GM19452 (cell line): ENCODE measurements around the gene PAPPA.

Source experiments
- ATAC-seq: cut with Tn5 transposase; IDR thresholded peaks from one replicate; pipeline ENCODE4 v1.9.1; 2021; ENCODE audit not compliant: unreplicated experiment

The PAPPA gene

DNA sequence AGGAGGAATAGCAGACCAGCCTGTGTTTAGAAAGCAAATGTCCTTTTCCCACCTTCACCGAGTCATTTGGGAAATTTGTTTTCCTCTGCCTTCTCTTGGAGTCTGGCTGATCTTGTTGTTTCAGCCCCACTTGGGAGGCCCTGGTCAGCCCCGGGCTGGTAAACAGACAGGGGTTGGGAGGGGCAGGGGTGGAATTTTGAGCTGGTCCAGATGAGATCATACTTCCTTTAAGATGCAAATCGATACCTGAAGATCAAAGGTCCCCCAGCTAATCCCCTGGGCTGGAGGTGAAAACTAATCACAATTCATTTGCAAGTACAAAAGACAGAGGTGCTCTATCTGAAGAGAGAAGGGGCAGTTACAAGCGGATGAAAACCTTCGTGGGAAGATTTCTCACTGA lies 118.4 kb downstream of the PAPPA start:
- ATAC-seq, result no peak

DNA sequence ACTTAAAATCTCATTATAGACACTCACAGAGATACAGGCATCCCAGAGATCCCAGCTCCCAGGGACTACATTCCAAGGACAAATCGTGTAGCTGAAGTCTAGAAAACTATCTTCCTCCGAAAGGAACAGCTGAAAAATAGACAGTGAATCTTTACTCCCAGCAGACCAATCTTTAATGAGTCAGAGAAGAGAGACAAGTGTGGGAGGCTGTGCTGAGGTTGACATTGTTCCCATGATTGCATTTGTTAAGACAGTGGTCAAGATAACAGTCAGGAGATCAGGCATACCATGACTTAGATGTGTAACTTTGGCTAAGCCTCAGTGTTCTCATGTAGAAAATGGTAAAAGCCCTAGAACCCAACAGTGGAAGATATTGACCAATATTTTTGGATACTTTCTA lies 120.7 kb downstream of the PAPPA start:
- ATAC-seq, result no peak

DNA sequence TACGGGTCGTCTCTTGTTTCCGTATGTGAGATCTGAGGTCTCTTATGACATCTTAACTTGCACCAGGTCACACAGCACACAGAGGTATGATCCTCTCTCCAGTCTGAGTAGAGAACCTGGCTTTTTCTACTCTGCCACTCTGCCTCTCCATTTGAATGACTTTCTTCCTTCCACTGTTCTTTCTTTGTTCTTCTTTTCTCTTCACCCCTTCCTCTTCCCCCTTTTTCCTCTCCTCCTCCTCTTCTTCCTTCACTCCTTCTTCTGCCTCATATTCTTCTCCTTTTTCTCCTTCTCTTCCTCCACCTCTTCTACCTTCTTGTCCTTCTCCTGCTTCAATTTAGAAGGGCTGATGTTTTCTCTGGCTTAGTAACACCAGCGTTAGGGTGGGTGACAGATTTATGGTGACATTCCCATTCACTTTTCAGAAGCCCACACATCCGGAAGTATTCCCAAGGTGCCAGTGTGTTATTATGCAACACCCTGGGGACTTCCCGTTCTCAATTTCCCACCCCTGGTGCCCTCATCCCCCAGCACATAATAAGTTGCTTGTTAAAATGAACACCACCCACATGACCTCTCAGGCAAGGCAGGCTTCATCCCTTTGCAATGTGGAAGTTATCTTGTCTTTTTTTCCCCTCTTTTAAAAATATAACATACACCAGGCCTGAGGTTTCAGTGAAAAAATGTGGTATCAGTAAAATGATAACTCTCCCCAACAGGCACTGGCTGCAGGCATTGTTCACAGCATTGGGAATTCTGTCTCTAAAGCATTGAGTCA lies 122.0 kb downstream of the PAPPA start:
- ATAC-seq, result no peak

GRCh38 chr9:116276196-116276493 lies 122.6 kb downstream of the PAPPA start:
- no peak for ATAC-seq

- ATAC-seq, result no peak
Measured at GRCh38 chr9:116276651-116277121, 123.1 kb downstream of the PAPPA start.

GRCh38 chr9:116278326-116278725 lies 124.7 kb downstream of the PAPPA start:
- ATAC-seq, result no peak

DNA sequence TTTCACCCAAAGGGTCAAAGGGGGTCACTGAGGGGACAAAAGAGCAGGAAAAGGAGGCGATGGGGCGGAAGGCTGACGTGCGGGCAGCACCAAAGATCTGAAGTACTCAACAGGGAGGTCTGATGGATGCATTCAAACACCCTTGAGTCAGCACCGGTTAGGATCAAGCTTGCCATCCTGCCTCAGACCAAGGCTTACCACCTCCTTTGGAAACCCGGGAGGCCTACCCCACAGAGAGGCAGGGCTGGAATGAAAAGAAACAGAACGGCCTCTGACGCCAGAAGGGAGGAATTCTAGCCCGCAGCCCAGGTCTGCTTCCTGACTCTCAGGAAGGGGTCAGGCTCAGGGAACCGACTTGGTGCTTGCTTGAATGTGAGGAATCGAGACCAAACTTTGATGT lies 125.6 kb downstream of the PAPPA start:
- ATAC-seq, result no peak

- no peak for ATAC-seq
Measured at GRCh38 chr9:116280529-116280928, 126.9 kb downstream of the PAPPA start.

- no peak for ATAC-seq
Measured at GRCh38 chr9:116282597-116282996, 129.0 kb downstream of the PAPPA start.

DNA sequence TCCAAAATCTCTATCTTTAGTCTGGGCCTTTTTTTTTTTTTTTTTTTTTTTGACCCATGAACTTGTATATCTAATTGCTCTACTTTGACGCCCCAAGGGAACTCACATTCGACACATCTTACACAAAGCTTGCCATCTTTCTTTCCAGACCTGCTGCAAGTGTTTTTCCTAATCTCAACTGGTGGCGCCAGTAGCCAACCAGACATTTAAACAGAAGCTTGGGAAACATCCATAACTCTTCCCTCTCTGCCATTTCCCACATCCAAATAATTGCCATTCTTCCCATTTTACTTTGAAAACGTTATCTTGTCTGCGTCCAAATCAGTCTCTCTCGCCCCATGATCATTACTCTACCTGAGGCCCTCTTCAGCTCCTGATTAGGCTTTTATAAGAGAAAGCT lies 130.9 kb downstream of the PAPPA start:
- ATAC-seq, result no peak

GRCh38 chr9:116285320-116285719 lies 131.7 kb downstream of the PAPPA start:
- ATAC-seq, result no peak

DNA sequence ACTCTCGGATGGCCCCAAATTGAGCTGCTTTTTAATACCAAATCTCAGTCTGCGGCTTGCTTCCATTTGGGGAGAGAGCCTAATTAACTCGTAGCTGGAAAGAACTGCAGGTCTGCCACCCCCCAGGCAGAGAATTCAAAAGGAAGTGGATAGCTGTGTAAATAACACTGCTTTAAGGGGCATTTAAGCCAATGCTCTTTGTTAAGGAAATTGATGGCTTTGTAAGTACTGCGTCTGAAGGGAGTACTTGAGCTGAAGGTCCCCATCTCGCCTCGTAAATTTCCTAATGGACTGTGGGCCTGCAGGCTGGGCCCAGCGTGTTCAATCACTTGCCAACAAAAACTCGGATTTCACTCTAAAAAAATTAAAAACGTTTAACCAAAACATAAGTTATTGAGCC lies 132.7 kb downstream of the PAPPA start:
- no peak for ATAC-seq

DNA sequence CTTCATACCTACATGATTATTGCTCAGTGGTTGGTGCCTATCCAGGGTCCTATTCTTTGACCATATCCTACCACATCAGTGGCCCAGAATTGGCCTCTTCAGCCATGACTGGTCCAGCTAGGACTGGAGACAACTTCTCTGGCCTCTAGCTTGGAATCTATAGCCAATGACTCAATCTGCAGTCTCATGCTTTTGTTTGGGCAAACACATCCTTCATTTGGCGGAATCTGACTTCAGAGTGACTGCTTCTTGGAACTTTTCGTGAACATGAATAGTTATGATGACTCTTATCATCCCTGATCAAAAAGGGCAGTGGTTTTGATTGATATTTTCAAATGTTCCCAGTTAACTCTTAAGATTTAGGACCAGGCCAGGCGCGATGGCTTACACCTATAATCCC lies 134.1 kb downstream of the PAPPA start:
- no peak for ATAC-seq

DNA sequence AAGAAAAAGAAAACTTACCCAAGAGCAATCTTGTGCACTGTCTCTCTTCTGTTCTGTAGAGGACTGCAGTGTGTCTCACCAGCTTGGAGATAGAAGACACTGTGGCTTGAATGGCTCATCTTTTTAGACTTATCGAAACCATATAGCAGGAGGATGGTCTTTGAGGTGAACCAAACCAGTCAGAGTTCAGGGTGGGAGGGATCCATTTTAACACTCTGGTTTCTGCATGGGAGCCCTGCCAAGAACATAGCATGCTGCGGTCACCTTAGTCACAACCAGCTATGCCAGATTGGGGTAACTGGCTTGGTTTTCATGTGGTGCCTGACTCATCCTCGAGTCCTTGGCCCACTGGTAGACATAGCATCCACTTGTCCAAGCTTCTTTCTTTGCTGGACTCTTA lies 135.1 kb downstream of the PAPPA start:
- no peak for ATAC-seq

- ATAC-seq, result no peak
Measured at GRCh38 chr9:116297346-116297745, 143.8 kb downstream of the PAPPA start.

DNA sequence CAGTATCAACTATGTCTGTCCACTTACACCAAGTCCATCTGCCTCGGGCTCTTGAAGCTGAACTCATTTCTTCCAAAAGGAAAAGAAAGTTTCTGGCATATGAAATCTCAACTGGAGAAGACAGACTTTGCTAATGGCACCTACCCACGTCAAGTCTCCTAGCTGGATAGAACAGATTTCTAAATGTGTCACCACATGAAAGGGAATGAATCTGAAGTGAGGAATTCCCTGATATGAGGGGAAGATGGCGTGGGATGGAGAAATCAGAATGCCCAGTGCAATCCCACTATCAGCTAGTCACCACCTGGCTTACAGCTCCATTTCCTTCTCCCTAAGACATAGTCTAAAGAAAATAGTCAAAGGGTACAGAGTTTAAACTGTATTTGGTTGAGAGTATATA lies 144.7 kb downstream of the PAPPA start:
- no peak for ATAC-seq

- no peak for ATAC-seq
Measured at GRCh38 chr9:116298878-116299391, 145.3 kb downstream of the PAPPA start.

DNA sequence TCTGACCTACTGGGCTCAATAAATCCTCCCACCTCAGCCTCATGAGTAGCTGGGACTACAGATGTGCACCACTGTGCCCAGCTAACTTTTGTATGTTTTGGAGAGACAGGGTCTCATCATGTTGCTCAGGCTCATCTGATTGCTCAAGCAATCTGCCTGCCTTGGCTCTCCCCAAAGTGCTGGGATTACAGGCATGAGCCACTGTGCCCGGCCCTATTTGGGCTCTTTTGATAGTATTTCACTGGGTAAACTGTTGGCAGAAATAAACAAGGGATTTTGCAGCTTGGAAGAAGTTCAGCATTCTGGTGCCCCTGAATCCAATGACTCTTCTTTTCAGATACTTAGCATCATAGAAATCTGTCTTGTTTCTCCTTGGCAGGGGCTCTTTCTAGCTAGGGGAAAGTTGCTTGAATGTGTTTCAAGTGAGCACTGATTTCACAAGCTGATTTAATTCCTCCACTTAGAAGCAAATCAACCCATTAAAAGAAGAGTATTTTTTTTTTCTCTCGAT lies 146.8 kb downstream of the PAPPA start:
- no peak for ATAC-seq

- ATAC-seq, result no peak
Measured at GRCh38 chr9:116303270-116303669, 149.7 kb downstream of the PAPPA start.

- no peak for ATAC-seq
Measured at GRCh38 chr9:116303886-116304538, 150.4 kb downstream of the PAPPA start.

DNA sequence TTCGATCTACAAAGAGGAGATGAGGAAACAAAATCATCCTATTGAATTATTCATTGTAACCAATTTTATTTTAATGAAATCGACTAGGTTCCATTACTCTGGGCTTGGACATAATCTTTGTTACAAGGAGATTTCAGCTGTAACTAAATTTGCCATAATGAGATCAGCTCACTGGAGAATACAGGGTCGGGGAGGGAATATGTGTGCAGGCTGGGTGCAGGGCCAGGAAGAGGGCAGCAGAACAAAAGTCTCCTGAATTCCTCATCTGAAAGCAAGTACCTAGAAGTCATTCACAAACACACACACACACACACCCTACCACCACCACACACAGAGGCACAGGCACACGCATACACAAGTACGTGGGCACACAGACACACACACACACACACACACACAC lies 151.2 kb downstream of the PAPPA start:
- ATAC-seq, result no peak

DNA sequence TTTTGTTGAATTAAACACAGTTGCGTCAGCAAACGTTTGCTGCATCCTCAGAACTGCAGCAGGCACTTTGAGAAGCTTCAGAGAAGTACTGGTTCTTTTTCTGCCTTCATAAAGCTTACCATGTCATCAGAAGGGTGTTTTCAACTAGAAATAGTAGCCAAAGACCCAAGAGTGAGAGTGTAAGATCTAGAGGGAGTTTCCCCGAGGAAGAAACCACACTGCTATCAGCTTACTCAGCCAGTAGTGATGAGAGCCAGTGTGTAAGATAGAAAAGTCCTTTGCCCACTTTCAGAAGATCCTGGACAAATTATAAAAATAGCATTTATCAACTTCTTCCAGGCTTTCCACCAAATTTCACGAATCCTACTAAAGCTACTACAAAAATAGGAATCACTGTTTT lies 154.5 kb downstream of the PAPPA start:
- no peak for ATAC-seq
